Spleen (tissue), 7 donors: ENCODE results near the gene TCF12.

ENCODE experiments used
- CTCF ChIP-seq, 11 experiments: fragments of 200-600 bp in 7 of 11; fragments of 450-650 bp in 4 of 11; sonication (generic) in 4 of 11; IDR thresholded peaks in 8 of 11; conservative IDR thresholded peaks in 3 of 11; 1 replicate in 7 of 11; 2 replicates in 4 of 11; pipeline versions ENCODE4 v1.4.0 to v1.8.0; 2016 to 2021; ENCODE audit warnings: antibody characterized with exemption in 11 of 11, inconsistent platforms in 4 of 11, mild to moderate bottlenecking in 1 of 11
- POLR2A ChIP-seq, 3 donors: fragments of 450-650 bp; IDR thresholded peaks; one replicate each; pipeline ENCODE4 v1.5.1; 2017; ENCODE audit warnings: antibody characterized with exemption in 3 of 3, mild to moderate bottlenecking in 1 of 3
- POLR2AphosphoS5 ChIP-seq, 3 donors: sonication (generic); formaldehyde crosslinking; IDR thresholded peaks; one replicate each; pipeline ENCODE4 v1.5.1; 2017; ENCODE audit warnings: antibody characterized with exemption in 3 of 3
- donor health status: DM: no; HTN: no; CAD: no; lungs with moderate emphysema.
- donor health status: DM: no; HTN: no; CAD: no.
- donor health status: DM: no; HTN: no; CAD: no.

- no peak for TF ChIP-seq CTCF (IDR thresholded peaks at IDR 0.05 in 8 of 11, conservative IDR thresholded peaks at IDR 0.05 in 3 of 11)
- TF ChIP-seq POLR2AphosphoS5 (IDR thresholded peaks at IDR 0.05), result no peak
- TF ChIP-seq POLR2A (IDR thresholded peaks at IDR 0.05), result no peak
Observed at GRCh38 chr15:57237676-57238075, 319.2 kb downstream of the TCF12 start.
